Esophagus mucosa (tissue), 1 donor: ENCODE results near the gene EHBP1. TPM values are rescaled to one million over a fixed set of nuclear protein-coding genes. Genes with fewer than 3 reads are reported as not detected.

Experiments used
- ATAC-seq: fragments of 200-7000 bp; cut with Tn5 transposase; one replicate; pipeline ENCODE4 v1.9.1; 2020
- total RNA-seq: library from RNA; stranded (reverse); gene quantifications from one replicate; pipeline ENCODE4 v1.2.4, GENCODE V29; 2023
- donor health status: DM: yes; HTN: yes; CAD: no.

The EHBP1 gene
- total RNA-seq, 1 donor from 2014 or later = 75.8 TPM

- peak; percentile 64 for ATAC-seq
Observed at GRCh38 chr2:63078852-63079606, 373.5 kb downstream of the EHBP1 start.

- no peak for ATAC-seq
Observed at GRCh38 chr2:63081404-63081803, 375.9 kb downstream of the EHBP1 start.

DNA sequence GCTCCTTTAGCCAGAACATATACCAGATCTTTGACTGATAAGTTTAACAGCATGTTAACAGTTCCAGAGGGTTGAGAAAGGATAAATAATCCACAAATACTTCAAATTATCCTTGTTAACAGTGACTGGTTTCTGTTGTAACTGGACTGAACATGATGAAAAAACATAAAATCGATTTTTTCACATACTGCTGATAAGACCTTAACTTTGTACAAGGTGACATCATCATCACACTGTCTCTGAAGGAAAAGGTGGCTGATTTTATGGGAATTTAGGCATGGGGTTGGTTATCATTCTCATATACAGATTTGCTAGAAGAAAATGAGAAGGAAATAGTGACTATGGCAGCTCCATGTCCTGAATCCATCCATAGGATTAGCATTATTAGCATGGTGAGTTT is 381.2 kb downstream of the EHBP1 start:
- no peak for ATAC-seq

GRCh38 chr2:63092401-63092800 is 386.9 kb downstream of the EHBP1 start:
- no peak for ATAC-seq

DNA sequence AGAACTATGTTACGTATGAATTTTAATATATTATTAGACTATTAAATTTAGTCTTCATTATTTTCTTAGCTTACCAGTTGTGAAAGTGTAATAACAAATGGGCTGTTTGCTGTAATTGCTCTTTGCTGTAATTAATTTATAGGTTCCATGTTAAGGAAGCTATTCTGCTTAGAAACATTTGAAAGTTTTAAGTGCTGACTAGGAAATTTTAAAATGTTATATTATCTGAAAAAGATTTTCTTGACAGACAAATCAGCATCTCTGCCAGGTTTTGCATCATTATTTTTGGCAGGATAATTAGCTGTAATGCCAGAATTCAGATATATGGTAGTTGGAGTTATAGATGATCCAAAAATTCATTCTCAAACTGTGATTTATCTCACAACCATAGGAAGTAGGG is 387.3 kb downstream of the EHBP1 start:
- ATAC-seq = no peak

DNA sequence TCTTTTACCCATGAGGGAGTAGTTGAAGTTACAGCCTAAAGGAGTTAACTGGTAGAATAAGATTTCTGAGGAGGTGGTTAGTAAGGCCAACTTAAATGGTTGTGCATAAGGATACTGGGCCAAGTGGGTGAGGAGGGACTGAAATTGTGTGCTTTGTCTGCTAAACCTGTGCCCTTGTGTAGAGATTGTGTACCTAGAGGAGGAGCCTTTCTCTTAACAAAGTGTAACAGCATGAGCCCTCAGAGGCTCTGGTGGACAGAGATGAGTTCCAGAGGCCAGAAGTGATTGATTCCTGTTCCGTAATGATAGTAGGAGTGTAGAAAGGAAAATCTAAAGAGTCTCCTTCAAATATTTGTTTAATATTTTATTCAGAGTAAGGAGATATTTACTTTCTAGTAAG is 388.0 kb downstream of the EHBP1 start:
- ATAC-seq = no peak

Other genes starting within 250 kb of the EHBP1 start
- 2.3 TPM for gene TMEM17, start 199.5 kb upstream of the EHBP1 start, total RNA-seq